ENCODE measurements around the gene ROBO4. TPM values are rescaled to one million over a fixed set of nuclear protein-coding genes. Genes with fewer than 3 reads are reported as not detected.

The ROBO4 gene
- total and polyA plus RNA-seq, 2 experiments from 2014 or later, result not detected

- TF ChIP-seq, protein P1, sequence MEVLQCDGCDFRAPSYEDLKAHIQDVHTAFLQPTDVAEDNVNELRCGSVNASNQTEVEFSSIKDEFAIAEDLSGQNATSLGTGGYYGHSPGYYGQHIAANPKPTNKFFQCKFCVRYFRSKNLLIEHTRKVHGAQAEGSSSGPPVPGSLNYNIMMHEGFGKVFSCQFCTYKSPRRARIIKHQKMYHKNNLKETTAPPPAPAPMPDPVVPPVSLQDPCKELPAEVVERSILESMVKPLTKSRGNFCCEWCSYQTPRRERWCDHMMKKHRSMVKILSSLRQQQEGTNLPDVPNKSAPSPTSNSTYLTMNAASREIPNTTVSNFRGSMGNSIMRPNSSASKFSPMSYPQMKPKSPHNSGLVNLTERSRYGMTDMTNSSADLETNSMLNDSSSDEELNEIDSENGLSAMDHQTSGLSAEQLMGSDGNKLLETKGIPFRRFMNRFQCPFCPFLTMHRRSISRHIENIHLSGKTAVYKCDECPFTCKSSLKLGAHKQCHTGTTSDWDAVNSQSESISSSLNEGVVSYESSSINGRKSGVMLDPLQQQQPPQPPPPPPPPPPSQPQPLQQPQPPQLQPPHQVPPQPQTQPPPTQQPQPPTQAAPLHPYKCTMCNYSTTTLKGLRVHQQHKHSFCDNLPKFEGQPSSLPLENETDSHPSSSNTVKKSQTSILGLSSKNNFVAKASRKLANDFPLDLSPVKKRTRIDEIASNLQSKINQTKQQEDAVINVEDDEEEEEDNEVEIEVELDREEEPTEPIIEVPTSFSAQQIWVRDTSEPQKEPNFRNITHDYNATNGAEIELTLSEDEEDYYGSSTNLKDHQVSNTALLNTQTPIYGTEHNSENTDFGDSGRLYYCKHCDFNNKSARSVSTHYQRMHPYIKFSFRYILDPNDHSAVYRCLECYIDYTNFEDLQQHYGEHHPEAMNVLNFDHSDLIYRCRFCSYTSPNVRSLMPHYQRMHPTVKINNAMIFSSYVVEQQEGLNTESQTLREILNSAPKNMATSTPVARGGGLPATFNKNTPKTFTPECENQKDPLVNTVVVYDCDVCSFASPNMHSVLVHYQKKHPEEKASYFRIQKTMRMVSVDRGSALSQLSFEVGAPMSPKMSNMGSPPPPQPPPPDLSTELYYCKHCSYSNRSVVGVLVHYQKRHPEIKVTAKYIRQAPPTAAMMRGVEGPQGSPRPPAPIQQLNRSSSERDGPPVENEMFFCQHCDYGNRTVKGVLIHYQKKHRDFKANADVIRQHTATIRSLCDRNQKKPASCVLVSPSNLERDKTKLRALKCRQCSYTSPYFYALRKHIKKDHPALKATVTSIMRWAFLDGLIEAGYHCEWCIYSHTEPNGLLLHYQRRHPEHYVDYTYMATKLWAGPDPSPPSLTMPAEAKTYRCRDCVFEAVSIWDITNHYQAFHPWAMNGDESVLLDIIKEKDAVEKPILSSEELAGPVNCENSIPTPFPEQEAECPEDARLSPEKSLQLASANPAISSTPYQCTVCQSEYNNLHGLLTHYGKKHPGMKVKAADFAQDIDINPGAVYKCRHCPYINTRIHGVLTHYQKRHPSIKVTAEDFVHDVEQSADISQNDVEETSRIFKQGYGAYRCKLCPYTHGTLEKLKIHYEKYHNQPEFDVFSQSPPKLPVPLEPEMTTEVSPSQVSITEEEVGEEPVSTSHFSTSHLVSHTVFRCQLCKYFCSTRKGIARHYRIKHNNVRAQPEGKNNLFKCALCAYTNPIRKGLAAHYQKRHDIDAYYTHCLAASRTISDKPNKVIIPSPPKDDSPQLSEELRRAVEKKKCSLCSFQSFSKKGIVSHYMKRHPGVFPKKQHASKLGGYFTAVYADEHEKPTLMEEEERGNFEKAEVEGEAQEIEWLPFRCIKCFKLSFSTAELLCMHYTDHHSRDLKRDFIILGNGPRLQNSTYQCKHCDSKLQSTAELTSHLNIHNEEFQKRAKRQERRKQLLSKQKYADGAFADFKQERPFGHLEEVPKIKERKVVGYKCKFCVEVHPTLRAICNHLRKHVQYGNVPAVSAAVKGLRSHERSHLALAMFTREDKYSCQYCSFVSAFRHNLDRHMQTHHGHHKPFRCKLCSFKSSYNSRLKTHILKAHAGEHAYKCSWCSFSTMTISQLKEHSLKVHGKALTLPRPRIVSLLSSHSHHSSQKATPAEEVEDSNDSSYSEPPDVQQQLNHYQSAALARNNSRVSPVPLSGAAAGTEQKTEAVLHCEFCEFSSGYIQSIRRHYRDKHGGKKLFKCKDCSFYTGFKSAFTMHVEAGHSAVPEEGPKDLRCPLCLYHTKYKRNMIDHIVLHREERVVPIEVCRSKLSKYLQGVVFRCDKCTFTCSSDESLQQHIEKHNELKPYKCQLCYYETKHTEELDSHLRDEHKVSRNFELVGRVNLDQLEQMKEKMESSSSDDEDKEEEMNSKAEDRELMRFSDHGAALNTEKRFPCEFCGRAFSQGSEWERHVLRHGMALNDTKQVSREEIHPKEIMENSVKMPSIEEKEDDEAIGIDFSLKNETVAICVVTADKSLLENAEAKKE (CRISPR knock-in tag; IDR thresholded peaks at IDR 0.05), result no peak
- TF ChIP-seq NANOG (IDR thresholded peaks at IDR 0.05; ENCODE audit: borderline replicate concordance) (no peak), ZNF114 (CRISPR knock-in tag; IDR thresholded peaks at IDR 0.05) (no peak)
Measured at GRCh38 chr11:124870430-124870829, 27.2 kb downstream of the ROBO4 start (continued).

- Mint-ChIP-seq H3K4me3 (no peak overlapping the region), H3K9me3 (no peaks in the 10 kb centered on the region; the same call in 2 of the 3 replicates)
- H4K20me1 ChIP-seq (replicated peaks; ENCODE audit: insufficient read depth), result peaks cover 14% of the 10 kb centered on the region
Measured at GRCh38 chr11:124869856-124870387, 27.7 kb downstream of the ROBO4 start.

More at GRCh38 chr11:124869856-124870387, 27.7 kb downstream of the ROBO4 start:
- Mint-ChIP-seq H3K27me3 (ENCODE audit: insufficient read depth, low read depth, poor library complexity) (peaks cover 98% of the 10 kb centered on the region), H3K4me1 (peaks cover 28% of the 10 kb centered on the region), H3K27ac (no peak overlapping the region), H3K36me3 (ENCODE audit: low read depth) (no peaks in the 10 kb centered on the region)
- H3K4me3 ChIP-seq, result no peak overlapping the region
- H3K4me2 ChIP-seq, result no peak overlapping the region
- H3K4me1 ChIP-seq (ENCODE audit: insufficient read depth), result peaks cover 11% of the 10 kb centered on the region; the same call in 1 of the 2 replicates
- H3K27ac ChIP-seq (ENCODE audit: low read depth), result no peak overlapping the region
- no peaks in the 10 kb centered on the region for H3K36me3 ChIP-seq (ENCODE audit: insufficient read depth)
- H2AFZ ChIP-seq, result no peak overlapping the region
- H3K27me3 ChIP-seq (ENCODE audit: insufficient read depth), result peaks cover 100% of the 10 kb centered on the region
- no peak for TF ChIP-seq REST (IDR thresholded peaks at IDR 0.05; ENCODE audit: unreplicated experiment)
- TF ChIP-seq EZH2 (IDR thresholded peaks at IDR 0.05; ENCODE audit: low read depth, unreplicated experiment), result peak; percentile 21
- no peaks in the 10 kb centered on the region for H3K79me2 ChIP-seq (replicated peaks; ENCODE audit: insufficient read depth)
- H3K9me2 ChIP-seq (ENCODE audit: insufficient read depth), result no peaks in the 10 kb centered on the region
- no peaks in the 10 kb centered on the region for H3F3A ChIP-seq (replicated peaks; ENCODE audit: low read depth)
- DNase-seq (ENCODE audit: low spot score) (no peak), ATAC-seq (no peak)
